HepG2 (cell line): ENCODE measurements around the gene RCAN2. TPM values are rescaled to one million over a fixed set of nuclear protein-coding genes. Genes with fewer than 3 reads are reported as not detected.

ENCODE experiments used
- ATAC-seq: fragments of 200-7000 bp; cut with Tn5 transposase; 3 replicates; pipeline ENCODE4 v1.9.1; 2020; ENCODE audit warnings: mild to moderate bottlenecking, moderate library complexity
- BruUV-seq: library from RNA; stranded (reverse); fragments of 400-500 nt; replicated peaks from 2 replicates; lab custom pipeline; 2021; lab: Mats Ljungman, UMichigan
- CTCF ChIA-PET: fragments of 300-600 bp; formaldehyde crosslinking; extraction: SDS; loops from one replicate; lab custom pipeline; 2021; ENCODE audit warnings: low total read pairs, inconsistent platforms, low intra/inter-chr PET ratio; lab: Yijun Ruan, JAX
- POLR2A ChIA-PET: fragments of 350-600 bp; sonication (Branson Sonifier 250); formaldehyde crosslinking; loops from one replicate; lab custom pipeline; 2020; ENCODE audit warnings: antibody characterized with exemption, inconsistent platforms; lab: Yijun Ruan, JAX
- DNase-seq: peaks from one replicate; pipeline ENCODE4 v3.0.0-alpha.2; 2015; ENCODE audit warnings: low spot score
- FAIRE-seq: peaks from 3 replicates; lab custom pipeline; 2011; peaks lifted over from hg19 to GRCh38; lab: Jason Lieb, UNC
- H2AFZ ChIP-seq: one replicate; pipeline ENCODE4 v1.6.1; 2011; ENCODE audit warnings: low read length, inconsistent platforms
- H3K27ac ChIP-seq: fragments of 300-600 bp; 3 replicates; pipeline ENCODE4 v1.8.0; 2011; ENCODE audit warnings: mixed run types, mild to moderate bottlenecking, mixed read lengths, low read length, inconsistent platforms; ENCODE audit not compliant: insufficient read depth; ENCODE audit errors: extremely low read length
- H3K27me3 ChIP-seq, 2 experiments: fragments of 200-600 bp in 1 of 2; 2 replicates in 1 of 2; 3 replicates in 1 of 2; pipeline versions ENCODE4 v1.6.0 to v1.8.0; 2011; ENCODE audit warnings: low read length in 2 of 2, mild to moderate bottlenecking in 2 of 2, moderate library complexity in 2 of 2, inconsistent platforms in 1 of 2; ENCODE audit not compliant: insufficient read depth in 2 of 2, control insufficient read depth in 1 of 2
- H3K36me3 ChIP-seq, 2 experiments: fragments of 200-600 bp in 1 of 2; replicated peaks in 1 of 2; 2 replicates in 1 of 2; 3 replicates in 1 of 2; pipeline versions ENCODE4 v1.5.1 to v1.8.0; 2011; ENCODE audit warnings: low read length in 2 of 2, inconsistent platforms in 1 of 2; ENCODE audit not compliant: insufficient read depth in 2 of 2, control insufficient read depth in 1 of 2
- H3K4me1 ChIP-seq: 2 replicates; pipeline ENCODE4 v1.5.1; 2012; ENCODE audit warnings: low read length, inconsistent platforms; ENCODE audit not compliant: insufficient read depth
- H3K4me2 ChIP-seq: 2 replicates; pipeline ENCODE4 v1.6.0; 2011; ENCODE audit warnings: low read depth, low read length, inconsistent platforms
- H3K4me3 ChIP-seq, 3 experiments: fragments of 200-600 bp in 1 of 3; sonication (generic), shearing (Covaris generic) in 1 of 3; replicated peaks in 1 of 3; 2 replicates each; pipeline ENCODE4 v1.5.1; 2011 to 2016; ENCODE audit warnings: low read length in 3 of 3, inconsistent platforms in 2 of 3, low read depth in 2 of 3, mild to moderate bottlenecking in 2 of 3, control low read depth in 1 of 3, mixed read lengths in 1 of 3; ENCODE audit not compliant: insufficient read depth in 1 of 3
- H3K79me2 ChIP-seq: one replicate; pipeline ENCODE4 v1.6.1; 2011; ENCODE audit warnings: low read length, inconsistent platforms; ENCODE audit not compliant: insufficient read depth
- H3K9ac ChIP-seq: 2 replicates; pipeline ENCODE4 v1.6.0; 2011; ENCODE audit warnings: mild to moderate bottlenecking, low read depth, low read length, inconsistent platforms; ENCODE audit not compliant: insufficient read depth
- H3K9me3 ChIP-seq: 2 replicates; pipeline ENCODE4 v1.5.1; 2012; ENCODE audit warnings: mild to moderate bottlenecking, low read length
- H4K20me1 ChIP-seq: 2 replicates; pipeline ENCODE4 v1.6.0; 2011; ENCODE audit warnings: inconsistent platforms, mild to moderate bottlenecking, low read length, moderate library complexity; ENCODE audit not compliant: insufficient read depth
- DNMT1 ChIP-seq: sonication (generic); formaldehyde crosslinking; IDR thresholded peaks from 2 replicates; pipeline ENCODE4 v1.5.1; 2020; ENCODE audit warnings: mild to moderate bottlenecking, missing genetic modification reagents
- HDAC6 ChIP-seq: fragments of 200-600 bp; sonication (generic); IDR thresholded peaks from 2 replicates; pipeline ENCODE4 v1.7.0; 2017; ENCODE audit warnings: mild to moderate bottlenecking, antibody characterized with exemption, low read length, low read depth
- KMT2B ChIP-seq: IDR thresholded peaks from 2 replicates; pipeline ENCODE4 v1.6.1; 2016; ENCODE audit warnings: missing genetic modification reagents, missing compliant biosample characterization
- NR0B2 ChIP-seq: sonication (generic); formaldehyde crosslinking; IDR thresholded peaks from 2 replicates; pipeline ENCODE4 v1.4.0; 2020; ENCODE audit warnings: mild to moderate bottlenecking, missing genetic modification reagents
- NR1H2 ChIP-seq: sonication (generic); formaldehyde crosslinking; IDR thresholded peaks from 2 replicates; pipeline ENCODE4 v1.8.1; 2022; ENCODE audit warnings: low read depth, missing genetic modification reagents, borderline replicate concordance
- POLR2A ChIP-seq, 2 experiments: IDR thresholded peaks; 2 replicates each; pipeline ENCODE4 v1.6.1; 2011; ENCODE audit warnings: low read depth in 2 of 2, low read length in 2 of 2, mild to moderate bottlenecking in 1 of 2, moderate library complexity in 1 of 2; ENCODE audit not compliant: insufficient read depth in 1 of 2
- SIX4 ChIP-seq: sonication (generic); formaldehyde crosslinking; IDR thresholded peaks from 2 replicates; pipeline ENCODE4 v1.4.0; 2020; ENCODE audit warnings: missing genetic modification reagents
- ZFY ChIP-seq: sonication (generic); formaldehyde crosslinking; IDR thresholded peaks from 2 replicates; pipeline ENCODE4 v1.4.0; 2020; ENCODE audit warnings: missing genetic modification reagents
- ZNF232 ChIP-seq: sonication (generic); formaldehyde crosslinking; IDR thresholded peaks from 2 replicates; pipeline ENCODE4 v1.4.0; 2020; ENCODE audit warnings: missing genetic modification reagents, borderline replicate concordance
- ZNF264 ChIP-seq: sonication (generic); formaldehyde crosslinking; IDR thresholded peaks from 2 replicates; pipeline ENCODE4 v1.4.0; 2020; ENCODE audit warnings: missing genetic modification reagents
- ZNF33B ChIP-seq: sonication (generic); formaldehyde crosslinking; IDR thresholded peaks from 2 replicates; pipeline ENCODE4 v1.5.1; 2020; ENCODE audit warnings: mild to moderate bottlenecking, missing genetic modification reagents
- ZNF543 ChIP-seq: sonication (generic); formaldehyde crosslinking; IDR thresholded peaks from 2 replicates; pipeline ENCODE4 v1.4.0; 2020; ENCODE audit warnings: mild to moderate bottlenecking, missing genetic modification reagents
- ZNF598 ChIP-seq: sonication (generic); formaldehyde crosslinking; IDR thresholded peaks from 2 replicates; pipeline ENCODE4 v1.5.1; 2020; ENCODE audit warnings: mild to moderate bottlenecking, missing genetic modification reagents, borderline replicate concordance
- ZNF724P ChIP-seq: sonication (generic); formaldehyde crosslinking; IDR thresholded peaks from 2 replicates; pipeline ENCODE4 v1.8.0; 2022; ENCODE audit warnings: missing genetic modification reagents, borderline replicate concordance
- ZNF775 ChIP-seq: sonication (generic); formaldehyde crosslinking; IDR thresholded peaks from 2 replicates; pipeline ENCODE4 v1.4.0; 2020; ENCODE audit warnings: missing genetic modification reagents, mild to moderate bottlenecking, moderate library complexity, borderline replicate concordance
- ZSCAN30 ChIP-seq: sonication (generic); formaldehyde crosslinking; IDR thresholded peaks from 2 replicates; pipeline ENCODE4 v1.5.0; 2020; ENCODE audit warnings: mild to moderate bottlenecking, missing genetic modification reagents
- WGBS: methylation state at CpG from one replicate; pipeline ENCODE4 v1.1.6; 2017; ENCODE audit warnings: low lambda C conversion rate; 5-methylcytosine and 5-hydroxymethylcytosine counted together
- in situ Hi-C: cut with HindIII; loops from 2 replicates; pipeline ENCODE4 v1.10.0; 2017; ENCODE audit warnings: low pct_unique_long_range_greater_than_20kb; ENCODE audit not compliant: extremely low pct_ligation_motif_present
- intact Hi-C: fragments of 100-400 bp; cut with micrococcal nuclease; formaldehyde crosslinking; loops from one replicate; pipeline ENCODE4 v1.10.0; 2022; ENCODE audit not compliant: unreplicated experiment
- polyA plus RNA-seq, 8 experiments: library from polyadenylated mRNA; depleted of rRNA in 3 of 8; stranded (reverse) in 7 of 8; unstranded in 1 of 8; fragments of >200 nt; fragmentation: Illumina TruSeq in 4 of 8; extraction: Trizol in 4 of 8; gene quantifications; 2 replicates each; pipeline versions ENCODE4 v1.2.1 to v1.2.3, GENCODE V29; 2011 to 2016; ENCODE audit warnings: low read depth in 4 of 8, missing spikeins in 1 of 8, mixed read lengths in 1 of 8; ENCODE audit not compliant: insufficient read depth in 1 of 8
- total RNA-seq, 5 experiments: library from RNA; depleted of rRNA; stranded (reverse); fragments of >200 nt; fragmentation: Illumina TruSeq; extraction: Trizol; gene quantifications; 2 replicates each; pipeline ENCODE4 v1.2.3, GENCODE V29; 2016; ENCODE audit warnings: low read depth in 1 of 5
- TF ChIP-seq, protein P1 (sequence below): IDR thresholded peaks from 2 replicates; pipeline ENCODE4 v1.6.1; 2012; ENCODE audit warnings: inconsistent platforms

Gene RCAN2
- total and polyA plus RNA-seq, 2 of the 13 experiments (the other 11 are each of a cell fraction or from before 2014, with no cell fraction given): not detected

DNA sequence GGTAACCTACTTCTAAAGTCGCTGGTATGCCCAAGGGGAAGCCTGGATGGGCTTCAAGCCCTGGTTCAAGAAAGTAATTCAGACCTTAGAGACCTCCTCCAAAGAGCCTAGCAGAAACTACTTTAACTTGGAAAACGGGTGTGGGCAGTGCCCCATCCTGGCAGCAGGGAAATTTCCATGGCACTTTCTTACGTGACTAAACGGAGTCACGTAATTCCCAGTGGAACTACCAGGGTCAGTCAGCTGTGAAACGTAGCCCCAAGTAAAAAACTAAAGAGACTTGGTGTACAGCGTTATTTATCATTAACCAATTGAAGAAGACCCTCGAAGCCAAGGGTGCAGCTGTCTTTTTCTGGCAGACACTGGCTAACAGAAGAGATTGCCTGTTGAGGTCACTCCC lies 114.0 kb downstream of the RCAN2 start:
- TF ChIP-seq ZNF598: no peak
- TF ChIP-seq NR1H2 (CRISPR knock-in tag): no peak
- TF ChIP-seq ZNF543 (CRISPR knock-in tag): no peak
- no peak for TF ChIP-seq SIX4 (CRISPR knock-in tag)
- TF ChIP-seq POLR2A (IDR thresholded peaks at IDR 0.05; ENCODE audit: insufficient read depth in 1 of 2, low read depth in 2 of 2, low read length in 2 of 2): no peak
- TF ChIP-seq HDAC6: no peak
- no peak for TF ChIP-seq ZFY (CRISPR knock-in tag)
- no peak for TF ChIP-seq DNMT1
- TF ChIP-seq, protein P1, sequence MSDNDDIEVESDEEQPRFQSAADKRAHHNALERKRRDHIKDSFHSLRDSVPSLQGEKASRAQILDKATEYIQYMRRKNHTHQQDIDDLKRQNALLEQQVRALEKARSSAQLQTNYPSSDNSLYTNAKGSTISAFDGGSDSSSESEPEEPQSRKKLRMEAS: no peak
- no peak for TF ChIP-seq NR0B2 (CRISPR knock-in tag)
- no peak for TF ChIP-seq ZNF775 (CRISPR knock-in tag)
- TF ChIP-seq ZSCAN30: no peak
- TF ChIP-seq ZNF264 (CRISPR knock-in tag): no peak
- TF ChIP-seq ZNF724P: no peak
- no peak for TF ChIP-seq ZNF33B (CRISPR knock-in tag)
- TF ChIP-seq KMT2B (CRISPR knock-in tag): no peak
- TF ChIP-seq ZNF232: no peak
- no peaks in the 10 kb centered on the region for H3K36me3 ChIP-seq
- no peaks in the 10 kb centered on the region for H3K79me2 ChIP-seq
- DNase-seq (no peak), FAIRE-seq (no peak), ATAC-seq (no peak)
- intact Hi-C loops: no loop called here
- no peak overlapping the region for H3K27ac ChIP-seq
- no peaks in the 10 kb centered on the region for H4K20me1 ChIP-seq
- no peaks in the 10 kb centered on the region for H3K27me3 ChIP-seq
- H3K4me1 ChIP-seq: peaks cover 36% of the 10 kb centered on the region
- no peak overlapping the region for H3K4me2 ChIP-seq
- ChIA-PET POLR2A (no interaction called here), CTCF (no interaction called here)
- H3K4me3 ChIP-seq: no peak overlapping the region
- in situ Hi-C loops: no loop called here
- H2AFZ ChIP-seq: no peak overlapping the region
- WGBS: 38% methylated on average over 7 of the region's 8 CpGs
- no peak overlapping the region for H3K9ac ChIP-seq
- H3K9me3 ChIP-seq: no peaks in the 10 kb centered on the region
- no TSS peak for BruUV-seq
